HK-2 (cell line): ENCODE measurements around the gene LMF1.
"Not testable (repeated sequence)": the region's sequence is repeated elsewhere in the genome, so short reads cannot be mapped to it uniquely, and the experiment has no call there.

Experiments used
- DNase-seq: peaks from one replicate; pipeline ENCODE4 v3.0.0-alpha.2; 2018; ENCODE audit not compliant: unreplicated experiment

Gene LMF1

GRCh38 chr16:869823-870641 is 100.8 kb downstream of the LMF1 start:
- DNase-seq: no peak

- no peak for DNase-seq
Observed at GRCh38 chr16:868846-869822, 101.7 kb downstream of the LMF1 start.

- DNase-seq: no peak
Observed at GRCh38 chr16:868386-868755, 102.4 kb downstream of the LMF1 start.

GRCh38 chr16:867421-868385 is 103.1 kb downstream of the LMF1 start:
- DNase-seq: no peak

- DNase-seq: no peak
Observed at GRCh38 chr16:866252-866896, 104.4 kb downstream of the LMF1 start.

GRCh38 chr16:865026-865425 is 105.8 kb downstream of the LMF1 start:
- DNase-seq: no peak

- no peak for DNase-seq
Observed at GRCh38 chr16:861446-861845, 109.3 kb downstream of the LMF1 start.

- no peak for DNase-seq
Observed at GRCh38 chr16:860891-861290, 109.9 kb downstream of the LMF1 start.

- not testable (repeated sequence) for DNase-seq
Observed at GRCh38 chr16:858971-859370, 111.8 kb downstream of the LMF1 start.

- not testable (repeated sequence) for DNase-seq
Observed at GRCh38 chr16:858441-858840, 112.3 kb downstream of the LMF1 start.

GRCh38 chr16:856811-857210 is 114.0 kb downstream of the LMF1 start:
- no peak for DNase-seq

- DNase-seq: no peak
Observed at GRCh38 chr16:856101-856500, 114.7 kb downstream of the LMF1 start.

- DNase-seq: no peak
Observed at GRCh38 chr16:855471-855870, 115.3 kb downstream of the LMF1 start.

GRCh38 chr16:854808-855410 is 115.9 kb downstream of the LMF1 start:
- DNase-seq: no peak

GRCh38 chr16:853981-854807 is 116.6 kb downstream of the LMF1 start:
- no peak for DNase-seq

GRCh38 chr16:853306-853705 is 117.5 kb downstream of the LMF1 start:
- no peak for DNase-seq

- DNase-seq: no peak
Observed at GRCh38 chr16:852451-853185, 118.2 kb downstream of the LMF1 start.

GRCh38 chr16:851871-852270 is 118.9 kb downstream of the LMF1 start:
- no peak for DNase-seq

GRCh38 chr16:851209-851810 is 119.5 kb downstream of the LMF1 start:
- DNase-seq: no peak
